Memory B cell (primary cell): ENCODE data around the gene MAPKAPK3.
"Not testable (repeated sequence)": the region's sequence is repeated elsewhere in the genome, so short reads cannot be mapped to it uniquely, and the experiment has no call there.

Experiments used
- ATAC-seq: fragments of 150-1000 bp; cut with Tn5 transposase; 2 replicates; pipeline ENCODE4 v1.10.0; 2021; ENCODE audit warnings: low read depth, mild to moderate bottlenecking, moderate library complexity
- DNase-seq, 2 donors: peaks; one replicate each; pipeline ENCODE4 v3.0.0; 2022; ENCODE audit warnings: low spot score in 2 of 2
- H3K27ac Mint-ChIP-seq: one replicate; pipeline ENCODE4 v1.8.0; 2022; ENCODE audit warnings: mild to moderate bottlenecking, moderate library complexity, mixed read lengths
- H3K27me3 Mint-ChIP-seq: one replicate; pipeline ENCODE4 v1.8.0; 2022; ENCODE audit warnings: mixed read lengths
- H3K36me3 Mint-ChIP-seq: one replicate; pipeline ENCODE4 v1.8.0; 2022; ENCODE audit warnings: mild to moderate bottlenecking, mixed read lengths
- H3K4me1 Mint-ChIP-seq: one replicate; pipeline ENCODE4 v1.8.0; 2022; ENCODE audit warnings: mixed read lengths
- H3K4me3 Mint-ChIP-seq: one replicate; pipeline ENCODE4 v1.8.0; 2022; ENCODE audit warnings: mild to moderate bottlenecking, moderate library complexity, mixed read lengths
- H3K9me3 Mint-ChIP-seq: one replicate; pipeline ENCODE4 v1.8.0; 2022; ENCODE audit warnings: mixed read lengths

The MAPKAPK3 gene

DNA sequence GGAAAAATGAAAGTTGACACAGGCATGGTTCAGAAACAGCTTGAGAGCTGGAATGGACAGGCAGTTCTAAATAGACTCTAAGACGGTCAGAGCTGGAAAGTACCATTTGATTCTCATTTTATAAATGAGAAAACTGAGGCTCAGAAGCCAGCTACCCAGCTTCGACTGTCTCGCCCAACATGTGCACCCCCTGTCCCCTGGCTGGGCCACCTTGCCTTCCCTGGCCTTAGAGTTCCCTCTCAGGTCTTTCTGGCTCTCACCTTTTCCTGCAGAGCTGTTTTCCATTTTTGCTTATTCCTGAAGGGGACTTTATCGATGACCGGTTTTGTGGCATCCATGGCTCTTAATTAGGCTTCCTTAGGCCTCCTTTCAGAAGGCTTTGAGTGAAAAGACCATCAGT lies 40.5 kb downstream of the MAPKAPK3 start:
- no peak overlapping the region for H3K4me3 Mint-ChIP-seq
- no peaks in the 10 kb centered on the region for H3K9me3 Mint-ChIP-seq
- no peak overlapping the region for H3K27ac Mint-ChIP-seq
- DNase-seq: no peak
- H3K4me1 Mint-ChIP-seq: no peaks in the 10 kb centered on the region
- peaks cover 8% of the 10 kb centered on the region for H3K27me3 Mint-ChIP-seq
- no peak for ATAC-seq
- H3K36me3 Mint-ChIP-seq: no peaks in the 10 kb centered on the region

GRCh38 chr3:50657816-50658215 lies 40.9 kb downstream of the MAPKAPK3 start:
- no peak overlapping the region for H3K4me3 Mint-ChIP-seq
- ATAC-seq: no peak
- no peaks in the 10 kb centered on the region for H3K4me1 Mint-ChIP-seq
- H3K36me3 Mint-ChIP-seq: no peaks in the 10 kb centered on the region
- no peak for DNase-seq
- peaks cover 8% of the 10 kb centered on the region for H3K27me3 Mint-ChIP-seq
- no peaks in the 10 kb centered on the region for H3K9me3 Mint-ChIP-seq
- no peak overlapping the region for H3K27ac Mint-ChIP-seq

DNA sequence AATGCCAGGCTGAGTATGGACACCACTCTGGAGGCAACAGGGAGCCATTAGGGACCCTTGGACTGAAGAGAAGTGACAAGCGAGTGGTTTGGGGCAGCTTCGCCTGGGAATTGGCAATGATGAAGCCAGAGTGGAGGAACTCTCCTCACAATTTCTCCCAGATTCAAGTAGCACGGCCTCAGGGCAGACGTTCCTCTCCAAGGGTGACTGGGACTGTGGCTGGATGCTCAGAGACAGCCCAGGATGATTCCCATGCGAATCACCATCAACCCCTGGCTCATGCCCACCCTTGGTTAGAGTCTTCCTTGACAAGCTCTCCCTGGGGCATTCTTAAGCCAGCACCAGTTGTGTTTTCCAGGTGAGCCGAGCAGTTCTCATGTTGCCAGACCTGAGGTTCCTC lies 41.5 kb downstream of the MAPKAPK3 start:
- Mint-ChIP-seq H3K36me3 (no peaks in the 10 kb centered on the region), H3K27ac (no peak overlapping the region), H3K4me1 (no peaks in the 10 kb centered on the region), H3K4me3 (no peak overlapping the region), H3K9me3 (no peaks in the 10 kb centered on the region), H3K27me3 (peaks cover 8% of the 10 kb centered on the region)
- ATAC-seq (no peak), DNase-seq (no peak)

DNA sequence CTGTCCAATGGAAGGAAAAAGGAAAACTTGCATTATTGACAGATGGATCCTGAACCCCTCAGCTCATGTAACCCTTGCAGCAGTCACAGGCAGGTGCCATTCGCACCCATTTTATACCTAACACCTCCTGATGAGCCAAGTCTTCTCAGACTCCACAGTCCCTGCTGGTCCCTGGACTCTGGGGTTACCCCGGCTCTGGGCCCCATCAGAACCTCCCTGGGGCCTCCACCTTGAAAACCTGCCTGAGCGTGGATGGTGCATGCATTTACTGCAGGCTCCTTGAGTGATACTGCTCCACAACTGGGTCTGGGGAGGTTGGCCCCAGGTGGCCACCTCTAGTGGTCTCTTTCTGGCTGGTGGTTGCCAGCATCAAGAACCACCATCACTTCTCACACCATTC lies 41.9 kb downstream of the MAPKAPK3 start:
- Mint-ChIP-seq H3K4me1 (no peaks in the 10 kb centered on the region), H3K4me3 (no peak overlapping the region), H3K36me3 (no peaks in the 10 kb centered on the region), H3K9me3 (no peaks in the 10 kb centered on the region), H3K27me3 (peaks cover 8% of the 10 kb centered on the region), H3K27ac (no peak overlapping the region)
- DNase-seq: no peak
- ATAC-seq: no peak

GRCh38 chr3:50660386-50660785 lies 43.4 kb downstream of the MAPKAPK3 start:
- no peak overlapping the region for H3K27ac Mint-ChIP-seq
- peaks cover 2% of the 10 kb centered on the region for H3K4me1 Mint-ChIP-seq
- no peak overlapping the region for H3K4me3 Mint-ChIP-seq
- ATAC-seq (no peak), DNase-seq (no peak)
- H3K36me3 Mint-ChIP-seq: no peaks in the 10 kb centered on the region
- no peaks in the 10 kb centered on the region for H3K9me3 Mint-ChIP-seq
- peaks cover 8% of the 10 kb centered on the region for H3K27me3 Mint-ChIP-seq

GRCh38 chr3:50661321-50661837 lies 44.4 kb downstream of the MAPKAPK3 start:
- Mint-ChIP-seq H3K27ac (no peak overlapping the region), H3K9me3 (no peaks in the 10 kb centered on the region), H3K36me3 (no peaks in the 10 kb centered on the region), H3K4me1 (peaks cover 5% of the 10 kb centered on the region), H3K4me3 (no peak overlapping the region), H3K27me3 (peaks cover 9% of the 10 kb centered on the region)
- no peak for DNase-seq
- no peak for ATAC-seq

DNA sequence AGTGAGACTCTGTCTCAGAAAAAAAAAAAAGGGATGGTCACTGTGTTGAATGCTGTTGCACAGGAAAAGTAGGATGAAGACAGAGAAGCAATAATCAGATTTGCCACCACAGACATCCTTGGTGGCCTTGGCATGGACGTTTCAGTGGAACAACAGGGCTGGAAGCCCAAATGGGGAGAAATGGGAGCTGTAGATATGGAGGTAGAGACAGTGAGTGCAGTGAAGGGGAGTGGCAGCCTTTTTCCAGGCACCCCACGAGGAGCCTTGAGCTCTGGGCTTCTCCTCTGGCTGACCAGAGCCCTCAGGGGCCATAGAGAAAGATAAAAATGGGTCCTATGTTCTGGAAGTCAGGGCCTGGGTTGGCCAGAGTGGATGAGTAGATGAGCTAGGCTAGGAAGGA lies 45.5 kb downstream of the MAPKAPK3 start:
- DNase-seq (no peak), ATAC-seq (no peak)
- H3K27me3 Mint-ChIP-seq: peaks cover 12% of the 10 kb centered on the region
- H3K4me1 Mint-ChIP-seq: peaks cover 5% of the 10 kb centered on the region
- H3K27ac Mint-ChIP-seq: no peak overlapping the region
- H3K9me3 Mint-ChIP-seq: no peaks in the 10 kb centered on the region
- no peak overlapping the region for H3K4me3 Mint-ChIP-seq
- H3K36me3 Mint-ChIP-seq: no peaks in the 10 kb centered on the region

DNA sequence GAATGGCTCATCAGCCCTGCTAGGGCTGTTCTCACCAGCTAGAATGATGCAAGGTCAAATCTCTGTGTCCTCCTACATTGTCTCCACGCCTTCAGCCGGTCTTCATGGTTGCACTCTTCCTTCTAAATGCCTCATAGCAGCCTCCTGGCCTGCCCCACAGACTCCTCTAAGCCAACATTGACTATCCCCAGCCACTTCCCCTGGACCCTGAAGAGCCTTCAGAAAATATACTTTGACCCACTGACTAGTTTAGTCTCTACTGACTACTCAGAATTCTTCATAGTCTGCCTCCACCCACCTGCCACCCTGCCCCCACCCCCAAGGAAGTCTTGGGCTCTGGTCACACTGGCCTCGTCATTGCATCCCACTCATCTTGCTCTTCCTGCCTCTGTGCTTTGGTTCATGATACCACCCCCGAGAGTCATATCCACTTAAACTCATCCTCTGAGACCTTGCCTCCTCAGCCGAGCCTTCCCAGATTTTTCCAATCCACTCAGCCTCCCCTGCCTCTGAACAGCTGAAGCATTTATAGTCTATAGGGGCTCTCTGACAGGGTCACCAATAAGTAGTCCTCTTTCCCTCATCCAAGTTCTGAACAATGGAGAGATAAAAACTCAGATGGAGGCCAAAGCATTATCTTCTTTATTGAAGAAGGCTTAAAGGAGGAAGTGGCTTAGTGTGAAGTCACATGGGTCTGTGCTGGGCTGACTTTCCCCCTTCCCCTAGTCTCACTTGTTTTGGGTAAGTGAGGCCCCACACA lies 48.3 kb downstream of the MAPKAPK3 start:
- DNase-seq (no peak), ATAC-seq (no peak)
- Mint-ChIP-seq H3K4me3 (no peak overlapping the region), H3K9me3 (no peaks in the 10 kb centered on the region), H3K36me3 (no peaks in the 10 kb centered on the region), H3K27ac (no peak overlapping the region), H3K4me1 (peaks cover 5% of the 10 kb centered on the region), H3K27me3 (peaks cover 8% of the 10 kb centered on the region)

GRCh38 chr3:50665841-50666115 lies 48.8 kb downstream of the MAPKAPK3 start:
- not testable (repeated sequence) for DNase-seq, H3K27me3 Mint-ChIP-seq, H3K4me1 Mint-ChIP-seq, H3K4me3 Mint-ChIP-seq, H3K36me3 Mint-ChIP-seq, ATAC-seq, H3K27ac Mint-ChIP-seq, H3K9me3 Mint-ChIP-seq

GRCh38 chr3:50666837-50667236 lies 49.9 kb downstream of the MAPKAPK3 start:
- Mint-ChIP-seq H3K9me3 (no peaks in the 10 kb centered on the region), H3K4me3 (no peak overlapping the region), H3K27ac (no peak overlapping the region), H3K4me1 (peaks cover 5% of the 10 kb centered on the region), H3K27me3 (peaks cover 5% of the 10 kb centered on the region), H3K36me3 (no peaks in the 10 kb centered on the region)
- no peak for ATAC-seq
- no peak for DNase-seq

- ATAC-seq (no peak), DNase-seq (no peak)
- peaks cover 3% of the 10 kb centered on the region for H3K4me1 Mint-ChIP-seq
- H3K27ac Mint-ChIP-seq: no peak overlapping the region
- no peaks in the 10 kb centered on the region for H3K36me3 Mint-ChIP-seq
- H3K27me3 Mint-ChIP-seq: peaks cover 14% of the 10 kb centered on the region
- H3K4me3 Mint-ChIP-seq: no peak overlapping the region
- no peaks in the 10 kb centered on the region for H3K9me3 Mint-ChIP-seq
Observed at GRCh38 chr3:50671331-50671730, 54.4 kb downstream of the MAPKAPK3 start.

DNA sequence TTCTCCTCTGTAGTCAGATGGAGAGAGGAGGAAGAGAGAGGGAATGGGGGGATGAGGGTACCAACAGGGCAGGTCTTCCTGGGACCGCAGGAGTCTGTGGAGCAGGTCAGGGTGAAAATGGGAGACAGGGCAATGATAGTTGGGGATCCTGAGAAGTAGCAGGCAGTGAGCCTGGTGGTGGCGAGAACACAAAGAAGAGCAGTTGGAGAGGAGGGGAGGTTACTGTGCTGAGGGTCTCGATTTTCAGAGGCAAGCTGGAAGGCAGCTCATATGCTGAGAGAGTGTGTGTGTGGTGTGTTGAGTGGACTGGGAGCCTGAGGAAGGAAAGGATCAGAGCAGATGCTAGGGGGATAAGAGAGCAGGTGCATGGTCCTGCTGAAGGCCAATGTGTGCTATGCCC lies 55.7 kb downstream of the MAPKAPK3 start:
- H3K27ac Mint-ChIP-seq: no peak overlapping the region
- DNase-seq (no peak), ATAC-seq (no peak)
- no peaks in the 10 kb centered on the region for H3K9me3 Mint-ChIP-seq
- peaks cover 11% of the 10 kb centered on the region for H3K27me3 Mint-ChIP-seq
- peak overlapping the region; percentile 1 for H3K4me3 Mint-ChIP-seq
- H3K4me1 Mint-ChIP-seq: peaks cover 3% of the 10 kb centered on the region
- no peaks in the 10 kb centered on the region for H3K36me3 Mint-ChIP-seq

GRCh38 chr3:50673931-50674330 lies 57.0 kb downstream of the MAPKAPK3 start:
- Mint-ChIP-seq H3K9me3 (no peaks in the 10 kb centered on the region), H3K27me3 (peaks cover 18% of the 10 kb centered on the region), H3K4me1 (peaks cover 3% of the 10 kb centered on the region), H3K27ac (no peak overlapping the region), H3K36me3 (no peaks in the 10 kb centered on the region), H3K4me3 (peak overlapping the region; percentile 72)
- ATAC-seq (no peak), DNase-seq (no peak)

- DNase-seq: peak; percentile 38 to 57
- Mint-ChIP-seq H3K27ac (no peak within 1 kb of the TSS), H3K36me3 (no peaks in the 10 kb centered on the region), H3K27me3 (peaks cover 20% of the 10 kb centered on the region), H3K4me1 (peaks cover 3% of the 10 kb centered on the region), H3K9me3 (no peaks in the 10 kb centered on the region), H3K4me3 (peak within 1 kb of the TSS; percentile 72)
- peak; percentile 88 for ATAC-seq
Observed at GRCh38 chr3:50674349-50675178, 57.6 kb downstream of the MAPKAPK3 start, which contains the start of gene DOCK3. Gene DOCK3 (plus strand): TSS chr3:50674927. CDS start chr3:50675264, 337 bp downstream.
